CD4-positive, alpha-beta T cell (primary cell): ENCODE data around the gene BRINP2. TPM values are rescaled to one million over a fixed set of nuclear protein-coding genes. Genes with fewer than 3 reads are reported as not detected.

Experiments
- ATAC-seq: fragments of 200-7000 bp; cut with Tn5 transposase; one replicate; pipeline ENCODE4 v1.10.0; 2022; ENCODE audit warnings: mild to moderate bottlenecking; ENCODE audit not compliant: poor library complexity
- CTCF ChIA-PET: fragments of 350-600 bp; sonication (Branson Sonifier 250); formaldehyde crosslinking; loops from one replicate; lab custom pipeline; 2021; ENCODE audit warnings: antibody characterized with exemption, inconsistent platforms; lab: Charles Lee
- POLR2A ChIA-PET: fragments of 350-600 bp; sonication (Branson Sonifier 250); formaldehyde crosslinking; loops from one replicate; lab custom pipeline; 2021; ENCODE audit warnings: antibody characterized with exemption, inconsistent platforms; lab: Charles Lee
- DNase-seq, 14 experiments: peaks; one replicate each; pipeline ENCODE4 v3.0.0-alpha.2; 2013 to 2020; ENCODE audit warnings: mixed read lengths in 2 of 14
- H3K27ac ChIP-seq, 2 donors: one replicate each; pipeline versions ENCODE4 v1.5.1 to v1.7.0; 2013; ENCODE audit warnings: low read length in 2 of 2, low read depth in 1 of 2, mild to moderate bottlenecking in 1 of 2
- H3K27me3 ChIP-seq, 2 experiments: 1 replicate in 1 of 2; 2 replicates in 1 of 2; pipeline versions ENCODE4 v1.6.1 to v1.7.0; 2013; ENCODE audit warnings: low read length in 2 of 2, control low read depth in 1 of 2, mild to moderate bottlenecking in 1 of 2, moderate library complexity in 1 of 2; ENCODE audit not compliant: insufficient read depth in 2 of 2, control insufficient read depth in 1 of 2
- H3K36me3 ChIP-seq: one replicate; pipeline ENCODE4 v1.6.1; 2013; ENCODE audit warnings: low read length, control low read depth; ENCODE audit not compliant: insufficient read depth
- H3K4me1 ChIP-seq: one replicate; pipeline ENCODE4 v1.6.1; 2013; ENCODE audit warnings: low read length, control low read depth; ENCODE audit not compliant: insufficient read depth
- H3K4me3 ChIP-seq: one replicate; pipeline ENCODE4 v1.5.1; 2013; ENCODE audit warnings: mild to moderate bottlenecking, low read length, moderate library complexity
- H3K9me3 ChIP-seq, 2 experiments: 1 replicate in 1 of 2; 2 replicates in 1 of 2; pipeline versions ENCODE4 v1.6.1 to v1.7.0; 2013; ENCODE audit warnings: low read length in 2 of 2, mild to moderate bottlenecking in 2 of 2, control low read depth in 1 of 2, moderate library complexity in 1 of 2; ENCODE audit not compliant: control insufficient read depth in 1 of 2, insufficient read depth in 1 of 2
- H3K27ac Mint-ChIP-seq: one replicate; pipeline ENCODE4 v1.8.0; 2020; ENCODE audit warnings: mixed read lengths
- H3K27me3 Mint-ChIP-seq: one replicate; pipeline ENCODE4 v1.8.0; 2021; ENCODE audit warnings: mixed read lengths
- H3K36me3 Mint-ChIP-seq: one replicate; pipeline ENCODE4 v1.8.0; 2021; ENCODE audit warnings: low read depth, mixed read lengths
- H3K4me1 Mint-ChIP-seq: one replicate; pipeline ENCODE4 v1.8.0; 2021; ENCODE audit warnings: low read depth, mixed read lengths
- H3K4me3 Mint-ChIP-seq: one replicate; pipeline ENCODE4 v1.8.0; 2020; ENCODE audit warnings: mild to moderate bottlenecking, mixed read lengths
- H3K9me3 Mint-ChIP-seq: one replicate; pipeline ENCODE4 v1.8.0; 2020; ENCODE audit warnings: mixed read lengths
- CTCF ChIP-seq: fragments of 200-600 bp; IDR thresholded peaks from one replicate; pipeline ENCODE4 v1.8.0; 2022; ENCODE audit warnings: antibody characterized with exemption, mild to moderate bottlenecking
- intact Hi-C, 2 experiments: fragments of 100-400 bp; cut with DNase I in 1 of 2; cut with micrococcal nuclease in 1 of 2; formaldehyde crosslinking; loops; one replicate each; pipeline versions ENCODE4 v1.15.1 to v1.9.0; 2023 to 2025; cut with DNase I, micrococcal nuclease
- total RNA-seq, 174 experiments: library from RNA in 2 of 174; stranded (reverse) in 2 of 174; gene quantifications; one replicate each; pipeline ENCODE4 v1.2.3 and lab custom pipeline; 2021 to 2026

The BRINP2 gene
- total RNA-seq, 2 experiments from 2014 or later = not detected

GRCh38 chr1:177210071-177210470 is 39.3 kb downstream of the BRINP2 start:
- no peak overlapping the region for H3K4me3 ChIP-seq
- CTCF ChIA-PET = no interaction called here
- Mint-ChIP-seq H3K27me3 (no peaks in the 10 kb centered on the region), H3K36me3 (no peaks in the 10 kb centered on the region), H3K27ac (no peak overlapping the region), H3K4me1 (no peaks in the 10 kb centered on the region), H3K9me3 (peaks cover 5% of the 10 kb centered on the region), H3K4me3 (no peak overlapping the region)
- POLR2A ChIA-PET = no interaction called here
- H3K36me3 ChIP-seq = no peaks in the 10 kb centered on the region
- H3K4me1 ChIP-seq = no peaks in the 10 kb centered on the region
- no peaks in the 10 kb centered on the region for H3K9me3 ChIP-seq
- DNase-seq (no peak), ATAC-seq (no peak)
- H3K27ac ChIP-seq = no peak overlapping the region
- TF ChIP-seq CTCF = no peak
- intact Hi-C loops = no loop called here
- no peaks in the 10 kb centered on the region for H3K27me3 ChIP-seq

GRCh38 chr1:177211231-177211630 is 40.5 kb downstream of the BRINP2 start:
- TF ChIP-seq CTCF = no peak
- Mint-ChIP-seq H3K4me1 (no peaks in the 10 kb centered on the region), H3K27me3 (no peaks in the 10 kb centered on the region), H3K4me3 (no peak overlapping the region), H3K36me3 (no peaks in the 10 kb centered on the region), H3K9me3 (peaks cover 5% of the 10 kb centered on the region), H3K27ac (no peak overlapping the region)
- ATAC-seq = no peak
- H3K27ac ChIP-seq = no peak overlapping the region
- H3K9me3 ChIP-seq = no peaks in the 10 kb centered on the region
- DNase-seq = no peak
- ChIA-PET CTCF (no interaction called here), POLR2A (no interaction called here)
- no peaks in the 10 kb centered on the region for H3K27me3 ChIP-seq
- no peak overlapping the region for H3K4me3 ChIP-seq
- no peaks in the 10 kb centered on the region for H3K36me3 ChIP-seq
- intact Hi-C loops = no loop called here
- H3K4me1 ChIP-seq = no peaks in the 10 kb centered on the region

- intact Hi-C loops = no loop called here
- peaks cover 18% of the 10 kb centered on the region for H3K9me3 Mint-ChIP-seq
- CTCF ChIA-PET = no interaction called here
Measured at GRCh38 chr1:177216587-177217202, 45.9 kb downstream of the BRINP2 start.

More at GRCh38 chr1:177216587-177217202, 45.9 kb downstream of the BRINP2 start:
- Histone ChIP-seq H3K9me3 (peaks cover 0 to 14% of the 10 kb centered on the region in 2 experiments), H3K4me3 (no peak overlapping the region), H3K27ac (no peak overlapping the region), H3K27me3 (no peaks in the 10 kb centered on the region), H3K36me3 (no peaks in the 10 kb centered on the region), H3K4me1 (no peaks in the 10 kb centered on the region)
- DNase-seq (no peak), ATAC-seq (no peak)
- Mint-ChIP-seq H3K27me3 (no peaks in the 10 kb centered on the region), H3K4me3 (no peak overlapping the region), H3K4me1 (no peaks in the 10 kb centered on the region), H3K36me3 (no peaks in the 10 kb centered on the region), H3K27ac (no peak overlapping the region)
- no peak for TF ChIP-seq CTCF
- POLR2A ChIA-PET = no interaction called here
